H9 (cell line): ENCODE data around the gene EPHB2. TPM values are rescaled to one million over a fixed set of nuclear protein-coding genes. Genes with fewer than 3 reads are reported as not detected.

Experiments used
- DNase-seq: peaks from one replicate; pipeline ENCODE4 v3.0.0-alpha.2; 2017
- H2AFZ ChIP-seq: one replicate; pipeline ENCODE4 v1.6.1; 2013; ENCODE audit warnings: mild to moderate bottlenecking, low read length, control low read depth, moderate library complexity
- H2AK5ac ChIP-seq: 2 replicates; pipeline ENCODE4 v1.6.1; 2013; ENCODE audit warnings: low read length, control low read depth, mixed read lengths; ENCODE audit not compliant: insufficient read length
- H2BK120ac ChIP-seq: one replicate; pipeline ENCODE4 v1.6.1; 2013; ENCODE audit warnings: low read depth, mild to moderate bottlenecking, low read length, control low read depth, inconsistent platforms; ENCODE audit not compliant: poor library complexity, severe bottlenecking
- H2BK12ac ChIP-seq: 2 replicates; pipeline ENCODE4 v1.6.1; 2013; ENCODE audit warnings: low read length, control low read depth, mixed read lengths, low read depth; ENCODE audit not compliant: insufficient read length
- H2BK15ac ChIP-seq: 2 replicates; pipeline ENCODE4 v1.6.1; 2013; ENCODE audit warnings: low read depth, low read length, control low read depth
- H2BK20ac ChIP-seq: one replicate; pipeline ENCODE4 v1.6.1; 2013; ENCODE audit warnings: low read depth, mild to moderate bottlenecking, low read length, control low read depth, inconsistent platforms; ENCODE audit not compliant: poor library complexity, severe bottlenecking
- H2BK5ac ChIP-seq: 2 replicates; pipeline ENCODE4 v1.6.1; 2013; ENCODE audit warnings: low read length, control low read depth, mixed read lengths; ENCODE audit not compliant: insufficient read length
- H3K14ac ChIP-seq: 2 replicates; pipeline ENCODE4 v1.6.1; 2013; ENCODE audit warnings: low read length, control low read depth; ENCODE audit not compliant: insufficient read depth
- H3K18ac ChIP-seq: 2 replicates; pipeline ENCODE4 v1.6.1; 2013; ENCODE audit warnings: low read depth, mild to moderate bottlenecking, mixed read lengths, low read length, control low read depth; ENCODE audit not compliant: insufficient read length
- H3K23ac ChIP-seq: 2 replicates; pipeline ENCODE4 v1.6.1; 2013; ENCODE audit warnings: low read length, control low read depth, mixed read lengths, low read depth; ENCODE audit not compliant: insufficient read length
- H3K23me2 ChIP-seq: 2 replicates; pipeline ENCODE4 v1.6.1; 2013; ENCODE audit warnings: low read depth, mild to moderate bottlenecking, mixed read lengths, low read length, control low read depth; ENCODE audit not compliant: insufficient read length, poor library complexity, severe bottlenecking
- H3K27ac ChIP-seq: 2 replicates; pipeline ENCODE4 v1.5.1; 2013; ENCODE audit warnings: low read length, control low read depth, mixed read lengths, low read depth; ENCODE audit not compliant: insufficient read length
- H3K27me3 ChIP-seq: 2 replicates; pipeline ENCODE4 v1.6.1; 2013; ENCODE audit warnings: low read length, control low read depth, inconsistent platforms; ENCODE audit not compliant: insufficient read depth
- H3K4ac ChIP-seq: 2 replicates; pipeline ENCODE4 v1.6.1; 2013; ENCODE audit warnings: low read depth, mild to moderate bottlenecking, control low read depth, inconsistent platforms, low read length, moderate library complexity
- H3K4me1 ChIP-seq: 2 replicates; pipeline ENCODE4 v1.6.1; 2013; ENCODE audit warnings: low read length, control low read depth, inconsistent platforms; ENCODE audit not compliant: insufficient read depth
- H3K4me2 ChIP-seq: 2 replicates; pipeline ENCODE4 v1.6.1; 2013; ENCODE audit warnings: low read length, control low read depth, mixed read lengths; ENCODE audit not compliant: insufficient read length, insufficient read depth
- H3K56ac ChIP-seq: 2 replicates; pipeline ENCODE4 v1.6.1; 2013; ENCODE audit warnings: low read depth, mild to moderate bottlenecking, mixed read lengths, low read length, control low read depth; ENCODE audit not compliant: insufficient read length
- H3K79me1 ChIP-seq: 2 replicates; pipeline ENCODE4 v1.6.1; 2013; ENCODE audit warnings: low read depth, mild to moderate bottlenecking, moderate library complexity, low read length, control low read depth, inconsistent platforms; ENCODE audit not compliant: insufficient read depth, poor library complexity, severe bottlenecking
- H3K79me2 ChIP-seq: 2 replicates; pipeline ENCODE4 v1.6.1; 2013; ENCODE audit warnings: low read length, control low read depth, inconsistent platforms; ENCODE audit not compliant: insufficient read depth
- H3K9ac ChIP-seq: 2 replicates; pipeline ENCODE4 v1.6.1; 2013; ENCODE audit warnings: low read length, control low read depth, mixed read lengths; ENCODE audit not compliant: insufficient read length; ENCODE audit errors: extremely low read depth
- H3K9me3 ChIP-seq: one replicate; pipeline ENCODE4 v1.6.1; 2013; ENCODE audit warnings: low read depth, low read length, inconsistent platforms; ENCODE audit not compliant: control insufficient read depth
- H3T11ph ChIP-seq: one replicate; pipeline ENCODE4 v1.6.1; 2013; ENCODE audit warnings: mild to moderate bottlenecking, low read length, control low read depth, inconsistent platforms
- H4K20me1 ChIP-seq: one replicate; pipeline ENCODE4 v1.6.1; 2013; ENCODE audit not compliant: control insufficient read depth, insufficient read length, insufficient read depth
- H4K5ac ChIP-seq: 2 replicates; pipeline ENCODE4 v1.6.1; 2013; ENCODE audit warnings: low read depth, mild to moderate bottlenecking, mixed read lengths, low read length, control low read depth; ENCODE audit not compliant: insufficient read length
- H4K8ac ChIP-seq: replicated peaks from 2 replicates; pipeline ENCODE4 v1.6.1; 2013; ENCODE audit warnings: low read length, control low read depth, mixed read lengths, low read depth; ENCODE audit not compliant: insufficient read length
- H4K91ac ChIP-seq: 2 replicates; pipeline ENCODE4 v1.6.1; 2013; ENCODE audit warnings: low read depth, mild to moderate bottlenecking, moderate library complexity, mixed read lengths, low read length, control low read depth; ENCODE audit not compliant: insufficient read length
- H3K27ac Mint-ChIP-seq, 3 experiments: 2 replicates in 2 of 3; 3 replicates in 1 of 3; pipeline ENCODE4 v1.8.0; 2020 to 2021; ENCODE audit warnings: mixed read lengths in 3 of 3, mild to moderate bottlenecking in 1 of 3, moderate library complexity in 1 of 3
- H3K27me3 Mint-ChIP-seq: 2 replicates; pipeline ENCODE4 v1.8.0; 2021; ENCODE audit warnings: low read depth, mild to moderate bottlenecking, moderate library complexity, mixed read lengths
- H3K36me3 Mint-ChIP-seq, 3 experiments: 2 replicates in 2 of 3; 3 replicates in 1 of 3; pipeline ENCODE4 v1.8.0; 2020 to 2021; ENCODE audit warnings: low read depth in 3 of 3, mixed read lengths in 3 of 3; ENCODE audit not compliant: insufficient read depth in 1 of 3
- H3K4me1 Mint-ChIP-seq, 2 experiments: 2 replicates each; pipeline ENCODE4 v1.8.0; 2020; ENCODE audit warnings: mixed read lengths in 2 of 2
- H3K4me3 Mint-ChIP-seq, 2 experiments: 2 replicates in 1 of 2; 3 replicates in 1 of 2; pipeline ENCODE4 v1.8.0; 2020 to 2021; ENCODE audit warnings: mild to moderate bottlenecking in 2 of 2, mixed read lengths in 2 of 2, moderate library complexity in 1 of 2
- H3K9me3 Mint-ChIP-seq, 2 experiments: 2 replicates in 1 of 2; 3 replicates in 1 of 2; pipeline ENCODE4 v1.8.0; 2020; ENCODE audit warnings: mild to moderate bottlenecking in 2 of 2, mixed read lengths in 2 of 2, moderate library complexity in 1 of 2
- WGBS: extraction: QIAGEN DNeasy Blood & Tissue Kit; methylation state at CpG from one replicate; pipeline ENCODE4 v1.1.7; 2013; ENCODE audit warnings: missing lambda C conversion rate, low lambda C conversion rate, mixed read lengths; ENCODE audit not compliant: insufficient read length; ENCODE audit errors: extremely low coverage; 5-methylcytosine and 5-hydroxymethylcytosine counted together
- total RNA-seq: library from RNA; stranded (reverse); gene quantifications from 2 replicates; pipeline ENCODE4 v1.2.1, GENCODE V29; 2021
- TF ChIP-seq, protein P1 (sequence below): fragments of 200-600 bp; sonication (generic); conservative IDR thresholded peaks from 3 replicates; pipeline ENCODE4 v1.8.0; 2021; ENCODE audit warnings: antibody characterized with exemption, mild to moderate bottlenecking

EPHB2 gene
- total RNA-seq, 1 experiment from 2014 or later: 9.5 TPM

DNA sequence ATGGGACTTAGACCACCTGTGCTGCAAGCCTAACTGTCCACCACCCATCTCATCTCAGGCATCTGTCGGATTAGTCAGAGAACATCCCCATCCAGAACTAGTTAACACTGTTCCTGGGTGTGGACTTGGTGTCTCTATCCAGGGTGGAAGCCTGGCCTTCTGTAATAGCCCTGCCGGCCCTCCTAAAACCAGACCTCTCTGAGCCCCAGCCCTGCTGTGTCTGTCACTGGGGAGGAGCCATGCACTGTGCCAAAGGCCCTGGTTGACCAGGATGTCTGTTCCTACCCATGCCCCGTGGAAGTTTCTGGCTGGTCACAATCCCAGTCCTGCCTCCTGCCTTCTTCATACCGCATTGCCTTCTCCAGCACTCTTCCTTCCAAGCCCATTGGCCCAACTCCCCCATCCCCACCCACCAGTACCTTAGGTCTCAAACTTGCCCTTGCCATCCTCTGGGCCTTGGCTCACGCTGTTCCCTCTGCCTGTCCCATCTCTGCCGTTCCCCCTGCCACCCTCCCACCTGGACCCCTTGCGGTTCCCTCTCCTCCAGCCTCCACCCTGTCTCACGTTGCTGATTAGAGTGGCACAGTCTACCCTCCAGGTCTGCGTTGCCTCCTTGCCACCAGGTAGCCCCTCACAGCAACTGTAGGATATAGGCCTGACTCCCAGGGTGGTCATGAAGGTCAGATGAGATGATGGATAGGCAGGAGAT is 105.6 kb downstream of the EPHB2 start:
- Histone ChIP-seq H3K14ac (no peak overlapping the region), H3K4ac (no peak overlapping the region), H3K79me2 (no peaks in the 10 kb centered on the region), H3K4me1 (no peaks in the 10 kb centered on the region), H2BK12ac (no peak overlapping the region), H4K5ac (no peak overlapping the region), H2AK5ac (no peak overlapping the region), H3K23ac (no peak overlapping the region), H3K18ac (no peak overlapping the region), H3K27me3 (no peaks in the 10 kb centered on the region), H3K4me2 (no peak overlapping the region), H3K9ac (no peak overlapping the region), H2BK20ac (no peak overlapping the region), H4K20me1 (no peaks in the 10 kb centered on the region), H3K56ac (no peak overlapping the region), H3K9me3 (no peaks in the 10 kb centered on the region), H2BK15ac (no peak overlapping the region), H2BK5ac (no peak overlapping the region), H3K23me2 (no peaks in the 10 kb centered on the region), H2BK120ac (no peak overlapping the region), H4K8ac (no peak overlapping the region), H3K27ac (no peak overlapping the region), H2AFZ (no peak overlapping the region), H4K91ac (no peak overlapping the region), H3K79me1 (no peaks in the 10 kb centered on the region), H3T11ph (no peak overlapping the region)
- no peaks in the 10 kb centered on the region for H3K36me3 Mint-ChIP-seq
- H3K27ac Mint-ChIP-seq: peak overlapping the region in 1 of 3 experiments; percentile 34; a peak in 1 of 7 replicates
- H3K4me1 Mint-ChIP-seq: peaks cover 15 to 24% of the 10 kb centered on the region in 2 experiments
- H3K4me3 Mint-ChIP-seq: no peak overlapping the region
- H3K27me3 Mint-ChIP-seq: no peaks in the 10 kb centered on the region; the same call in 1 of the 2 replicates
- no peaks in the 10 kb centered on the region for H3K9me3 Mint-ChIP-seq
- no CpG with 5 or more reads among the region's 9 CpGs for WGBS
- no peak for DNase-seq
- TF ChIP-seq, protein P1, sequence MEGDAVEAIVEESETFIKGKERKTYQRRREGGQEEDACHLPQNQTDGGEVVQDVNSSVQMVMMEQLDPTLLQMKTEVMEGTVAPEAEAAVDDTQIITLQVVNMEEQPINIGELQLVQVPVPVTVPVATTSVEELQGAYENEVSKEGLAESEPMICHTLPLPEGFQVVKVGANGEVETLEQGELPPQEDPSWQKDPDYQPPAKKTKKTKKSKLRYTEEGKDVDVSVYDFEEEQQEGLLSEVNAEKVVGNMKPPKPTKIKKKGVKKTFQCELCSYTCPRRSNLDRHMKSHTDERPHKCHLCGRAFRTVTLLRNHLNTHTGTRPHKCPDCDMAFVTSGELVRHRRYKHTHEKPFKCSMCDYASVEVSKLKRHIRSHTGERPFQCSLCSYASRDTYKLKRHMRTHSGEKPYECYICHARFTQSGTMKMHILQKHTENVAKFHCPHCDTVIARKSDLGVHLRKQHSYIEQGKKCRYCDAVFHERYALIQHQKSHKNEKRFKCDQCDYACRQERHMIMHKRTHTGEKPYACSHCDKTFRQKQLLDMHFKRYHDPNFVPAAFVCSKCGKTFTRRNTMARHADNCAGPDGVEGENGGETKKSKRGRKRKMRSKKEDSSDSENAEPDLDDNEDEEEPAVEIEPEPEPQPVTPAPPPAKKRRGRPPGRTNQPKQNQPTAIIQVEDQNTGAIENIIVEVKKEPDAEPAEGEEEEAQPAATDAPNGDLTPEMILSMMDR: no peak
